K562 (cell line): ENCODE data around the gene KRT14. TPM values are rescaled to one million over a fixed set of nuclear protein-coding genes. Genes with fewer than 3 reads are reported as not detected.

Source experiments
- ATAC-seq: fragments of 200-7000 bp; cut with Tn5 transposase; 3 replicates; pipeline ENCODE4 v1.9.1; 2020; ENCODE audit warnings: moderate library complexity
- BruUV-seq: library from RNA; stranded (reverse); fragments of 400-500 nt; replicated peaks from 2 replicates; lab custom pipeline; 2021; lab: Mats Ljungman, UMichigan
- CTCF ChIA-PET: fragments of 300-600 bp; formaldehyde crosslinking; extraction: SDS; loops from one replicate; lab custom pipeline; 2021; ENCODE audit warnings: low intra/inter-chr PET ratio; lab: Yijun Ruan, JAX
- POLR2A ChIA-PET: fragments of 300-600, 350-650 bp; sonication (Branson Sonifier 250); formaldehyde crosslinking; extraction: SDS; loops from one replicate; lab custom pipeline; 2021; ENCODE audit warnings: antibody characterized with exemption, inconsistent platforms; lab: Yijun Ruan, JAX
- DNase-seq, 4 experiments: peaks; one replicate each; pipeline versions ENCODE4 v3.0.0 to v3.0.0-alpha.2; 2011 to 2018; ENCODE audit warnings: low spot score in 3 of 4, mixed read lengths in 3 of 4; ENCODE audit errors: extremely low read depth in 1 of 4
- FAIRE-seq: peaks from 2 replicates; lab custom pipeline; 2011; peaks lifted over from hg19 to GRCh38; lab: Jason Lieb, UNC
- H2AFZ ChIP-seq: 2 replicates; pipeline ENCODE4 v1.6.0; 2011; ENCODE audit warnings: low read depth, low read length, control low read depth, inconsistent platforms
- H3K27ac ChIP-seq: fragments of 200-600 bp; 3 replicates; pipeline ENCODE4 v1.8.0; 2011; ENCODE audit warnings: low read depth, mild to moderate bottlenecking, control low read depth, inconsistent platforms, low read length, moderate library complexity, mixed read lengths; ENCODE audit errors: extremely low read depth
- H3K27me3 ChIP-seq, 2 experiments: fragments of 300-600 bp in 1 of 2; 2 replicates in 1 of 2; 3 replicates in 1 of 2; pipeline versions ENCODE4 v1.6.0 to v1.8.0; 2011; ENCODE audit warnings: inconsistent platforms in 2 of 2, low read length in 2 of 2, mild to moderate bottlenecking in 1 of 2, mixed read lengths in 1 of 2, moderate library complexity in 1 of 2; ENCODE audit not compliant: control insufficient read depth in 2 of 2, insufficient read depth in 2 of 2
- H3K36me3 ChIP-seq: fragments of 300-600 bp; 3 replicates; pipeline ENCODE4 v1.8.0; 2011; ENCODE audit warnings: mild to moderate bottlenecking, low read length, inconsistent platforms; ENCODE audit not compliant: control insufficient read depth, insufficient read depth
- H3K4me1 ChIP-seq, 2 experiments: fragments of 200-600 bp in 1 of 2; replicated peaks in 1 of 2; 2 replicates in 1 of 2; 3 replicates in 1 of 2; pipeline versions ENCODE4 v1.5.1 to v1.8.0; 2011; ENCODE audit warnings: inconsistent platforms in 2 of 2, low read length in 2 of 2, mild to moderate bottlenecking in 1 of 2, mixed read lengths in 1 of 2, moderate library complexity in 1 of 2; ENCODE audit not compliant: control insufficient read depth in 2 of 2, insufficient read depth in 2 of 2
- H3K4me2 ChIP-seq: 2 replicates; pipeline ENCODE4 v1.6.1; 2011; ENCODE audit warnings: low read length, control low read depth, inconsistent platforms, mixed read lengths; ENCODE audit not compliant: insufficient read depth
- H3K4me3 ChIP-seq: fragments of 200-600 bp; sonication (generic), shearing (Covaris generic); 2 replicates; pipeline ENCODE4 v1.5.1; 2016; ENCODE audit warnings: control low read depth, inconsistent platforms
- H3K79me2 ChIP-seq: fragments of 200-600 bp; 3 replicates; pipeline ENCODE4 v1.8.0; 2011; ENCODE audit warnings: low read length, inconsistent platforms; ENCODE audit not compliant: control insufficient read depth, insufficient read depth
- H3K9ac ChIP-seq, 2 experiments: 2 replicates each; pipeline versions ENCODE4 v1.6.0 to v1.6.1; 2011; ENCODE audit warnings: low read depth in 2 of 2, low read length in 2 of 2, control low read depth in 1 of 2, inconsistent platforms in 1 of 2, mild to moderate bottlenecking in 1 of 2, mixed read lengths in 1 of 2; ENCODE audit not compliant: insufficient read depth in 1 of 2
- H3K9me1 ChIP-seq: one replicate; pipeline ENCODE4 v1.6.0; 2011; ENCODE audit warnings: inconsistent platforms, mild to moderate bottlenecking, low read length, moderate library complexity; ENCODE audit not compliant: control insufficient read depth, insufficient read depth
- H3K9me3 ChIP-seq: replicated peaks from 2 replicates; pipeline ENCODE4 v1.5.1; 2011; ENCODE audit warnings: low read depth, low read length, inconsistent platforms; ENCODE audit not compliant: control insufficient read depth, insufficient read depth
- H4K20me1 ChIP-seq: replicated peaks from 2 replicates; pipeline ENCODE4 v1.6.1; 2011; ENCODE audit warnings: low read length, inconsistent platforms, mixed read lengths; ENCODE audit not compliant: control insufficient read depth, insufficient read depth
- ARID1B ChIP-seq: fragments of 450-650 bp; IDR thresholded peaks from 2 replicates; pipeline ENCODE4 v1.6.1; 2016; ENCODE audit warnings: antibody characterized with exemption, mild to moderate bottlenecking, inconsistent platforms
- CBFA2T3 ChIP-seq: fragments of 450-650 bp; IDR thresholded peaks from 2 replicates; pipeline ENCODE4 v1.6.1; 2017
- JUND ChIP-seq, 2 experiments: IDR thresholded peaks; 2 replicates in 1 of 2; 3 replicates in 1 of 2; pipeline ENCODE4 v1.6.1; 2011; ENCODE audit warnings: borderline replicate concordance in 2 of 2, low read depth in 2 of 2, low read length in 2 of 2, improper control_type of control experiment in 1 of 2, missing biosample characterization in 1 of 2, missing genetic modification characterization in 1 of 2, missing genetic modification reagents in 1 of 2
- NFE2 ChIP-seq: IDR thresholded peaks from 2 replicates; pipeline ENCODE4 v1.6.1; 2014; ENCODE audit warnings: antibody characterized with exemption, low read depth
- NR1H2 ChIP-seq: sonication (generic); formaldehyde crosslinking; IDR thresholded peaks from 2 replicates; pipeline ENCODE4 v1.4.0; 2020; ENCODE audit warnings: mild to moderate bottlenecking, missing genetic modification reagents
- SMARCE1 ChIP-seq: fragments of 450-650 bp; IDR thresholded peaks from 2 replicates; pipeline ENCODE4 v1.7.1; 2016; ENCODE audit warnings: mild to moderate bottlenecking
- SNRNP70 ChIP-seq: fragments of 200-400 bp; formaldehyde crosslinking; optimal IDR thresholded peaks from 2 replicates; pipeline ENCODE3; 2017; ENCODE audit warnings: low read depth, low read length
- XRCC5 ChIP-seq: fragments of 200-400 bp; formaldehyde crosslinking; IDR thresholded peaks from 2 replicates; pipeline ENCODE4 v1.6.1; 2017; ENCODE audit warnings: low read depth, mild to moderate bottlenecking, low read length
- ZFP1 ChIP-seq: fragments of 450-650 bp; formaldehyde crosslinking; IDR thresholded peaks from 2 replicates; pipeline ENCODE4 v1.4.0; 2020; ENCODE audit warnings: mild to moderate bottlenecking, mixed read lengths
- ZFP36 ChIP-seq: fragments of 150-350 bp; IDR thresholded peaks from 2 replicates; pipeline ENCODE4 v1.6.1; 2018; ENCODE audit warnings: low read length, low read depth; ENCODE audit not compliant: partially characterized antibody
- ZNF644 ChIP-seq: fragments of 200-800 bp; sonication (Bioruptor generic); IDR thresholded peaks from 2 replicates; pipeline ENCODE4 v1.6.1; 2016; ENCODE audit warnings: low read depth, missing genetic modification characterization, missing compliant biosample characterization
- WGBS: fragments of 100-300 bp; shearing (Covaris generic); methylation state at CpG from one replicate; pipeline ENCODE4 v1.1.6; 2016; ENCODE audit warnings: low coverage, mixed read lengths; ENCODE audit not compliant: insufficient coverage; ENCODE audit errors: missing lambda C conversion rate; 5-methylcytosine and 5-hydroxymethylcytosine counted together
- in situ Hi-C: fragments of 300-500 bp; cut with MboI; formaldehyde crosslinking; loops from 4 replicates; pipeline ENCODE4 v1.15.0; 2018; ENCODE audit warnings: inconsistent platforms, mixed read lengths
- intact Hi-C: fragments of 100-400 bp; cut with micrococcal nuclease; formaldehyde crosslinking; loops from 2 replicates; pipeline ENCODE4 v1.14.2; 2022
- polyA plus RNA-seq, 8 experiments: library from polyadenylated mRNA; depleted of rRNA in 4 of 8; stranded (reverse) in 5 of 8; unstranded in 3 of 8; fragments of >200 nt; fragmentation: Nextera tagmentation in 2 of 8; fragmentation: Illumina TruSeq in 1 of 8; extraction: Ambion mirVana in 2 of 8; extraction: Trizol in 1 of 8; gene quantifications; 2 replicates each; pipeline versions ENCODE4 v1.2.1 to v1.2.3, GENCODE V29; 2011 to 2014; ENCODE audit warnings: inconsistent platforms in 1 of 8, missing spikeins in 1 of 8
- total RNA-seq, 7 experiments: library from RNA; depleted of rRNA in 6 of 7; stranded (reverse); fragments of >200 nt in 6 of 7; fragmentation: Illumina TruSeq in 2 of 7; extraction: Trizol in 2 of 7; gene quantifications; 2 replicates each; pipeline versions ENCODE4 v1.2.1 to v1.2.3, GENCODE V29; 2011 to 2021; ENCODE audit warnings: low replicate concordance in 1 of 7
- TF ChIP-seq, protein P1 (sequence below), 2 experiments: fragments of 450-650 bp in 1 of 2; sonication (generic) in 1 of 2; formaldehyde crosslinking in 1 of 2; IDR thresholded peaks in 1 of 2; conservative IDR thresholded peaks in 1 of 2; 2 replicates each; pipeline versions ENCODE4 v1.6.1 to v1.8.1; 2016 to 2023; ENCODE audit warnings: mild to moderate bottlenecking in 2 of 2, moderate library complexity in 2 of 2, inconsistent platforms in 1 of 2, missing genetic modification reagents in 1 of 2
- TF ChIP-seq, protein P2 (sequence below), 2 experiments: fragments of 250-450 bp in 1 of 2; fragments of 450-650 bp in 1 of 2; sonication (Bioruptor Pico) in 1 of 2; IDR thresholded peaks; 2 replicates each; pipeline versions ENCODE4 v1.6.1 to v1.8.0; 2016 to 2021; ENCODE audit warnings: mild to moderate bottlenecking in 2 of 2, moderate library complexity in 2 of 2, missing compliant biosample characterization in 1 of 2, missing genetic modification characterization in 1 of 2
- TF ChIP-seq, protein P3 (sequence below): fragments of 250-450 bp; sonication (Bioruptor Pico); IDR thresholded peaks from 2 replicates; pipeline ENCODE4 v1.8.0; 2022; ENCODE audit warnings: inconsistent platforms, mild to moderate bottlenecking, moderate library complexity, borderline replicate concordance
- TF ChIP-seq, protein P4 (sequence below): sonication (generic); formaldehyde crosslinking; IDR thresholded peaks from 2 replicates; pipeline ENCODE4 v1.8.0; 2022; ENCODE audit warnings: missing genetic modification reagents, mild to moderate bottlenecking, moderate library complexity, borderline replicate concordance

KRT14 gene
- total and polyA plus RNA-seq, 9 of the 15 experiments (the other 6 are each of a cell fraction or from before 2014, with no cell fraction given) = 0.22 TPM; not detected in 8

DNA sequence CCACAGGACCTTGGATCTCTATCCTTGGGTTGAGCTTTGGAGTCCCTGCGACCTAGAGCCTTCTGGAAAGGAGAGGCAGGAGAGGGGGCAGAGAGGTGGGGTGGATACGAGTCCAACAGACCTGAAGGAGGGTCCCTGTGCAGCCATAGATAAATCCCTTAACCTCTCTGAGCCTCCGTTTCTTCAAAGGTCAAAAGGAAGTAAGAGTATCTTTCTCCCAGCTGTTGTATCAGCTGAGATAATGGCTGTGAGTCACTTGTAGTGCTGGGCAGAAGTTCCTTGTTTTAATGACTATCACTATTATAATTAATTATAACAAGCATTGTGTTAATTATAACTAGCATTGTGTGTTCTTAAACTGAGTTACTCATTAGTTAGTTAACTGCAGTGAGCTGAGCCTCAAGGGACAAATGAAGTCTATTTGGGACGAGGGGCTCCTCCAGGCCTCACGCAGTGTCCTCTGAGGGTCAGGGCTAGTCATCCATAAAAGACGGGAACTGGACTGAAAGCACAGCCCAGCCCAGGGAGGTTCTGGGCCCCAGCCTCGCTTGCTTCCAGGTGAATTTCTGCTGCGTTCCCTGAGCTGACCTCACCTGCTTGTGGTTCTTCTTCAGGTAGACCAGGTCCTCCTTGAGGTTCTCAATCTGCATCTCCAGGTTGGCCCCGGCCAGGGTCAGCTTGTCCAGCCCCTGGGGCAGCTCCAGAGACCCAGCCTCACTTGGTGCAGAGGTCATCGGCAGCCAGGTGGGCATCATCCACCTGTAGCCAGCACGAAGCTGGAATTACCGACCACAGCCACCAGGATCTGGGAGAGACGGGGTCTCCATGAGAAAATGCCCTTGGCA lies 43.4 kb upstream of the KRT14 start:
- Histone ChIP-seq H4K20me1 (peaks cover 5% of the 10 kb centered on the region; the same call in 1 of the 2 replicates), H3K27ac (no peak overlapping the region), H3K9me3 (no peaks in the 10 kb centered on the region), H3K4me3 (no peak overlapping the region), H3K79me2 (no peaks in the 10 kb centered on the region), H3K9ac (no peak overlapping the region), H3K36me3 (no peaks in the 10 kb centered on the region), H3K27me3 (peaks cover 0 to 19% of the 10 kb centered on the region in 2 experiments; a peak in 2 of 5 replicates), H3K4me1 (peaks cover 3 to 27% of the 10 kb centered on the region in 2 experiments; a peak in 3 of 5 replicates), H2AFZ (no peak overlapping the region), H3K4me2 (no peak overlapping the region), H3K9me1 (no peaks in the 10 kb centered on the region)
- in situ Hi-C loops (no loop called here), intact Hi-C loops (no loop called here)
- DNase-seq (no peak), FAIRE-seq (peak; percentile 6), ATAC-seq (no peak)
- POLR2A ChIA-PET = interaction anchor here (1.0 kb wide), 1 partner anchor 51 kb away, joined by 3 read pairs; no protein-coding TSS in a partner anchor
- no TSS peak for BruUV-seq
- 2% methylated on average over 13 of the region's 13 CpGs for WGBS
- CTCF ChIA-PET = no interaction called here
- TF ChIP-seq JUND (IDR thresholded peaks at IDR 0.05; ENCODE audit: borderline replicate concordance, low read depth, low read length) (peak; percentile 41; the same call in 1 of the 2 replicates), JUND (tag; IDR thresholded peaks at IDR 0.05; ENCODE audit: borderline replicate concordance, low read depth, low read length) (no peak), SMARCE1 (0 out of 2 replicates have a peak, but pooled peaks have one; percentile 26), ZFP36 (peak; percentile 62), ZFP1 (CRISPR knock-in tag) (no peak), NR1H2 (CRISPR knock-in tag) (no peak), CBFA2T3 (peak; percentile 45), SNRNP70 (no peak), XRCC5 (no peak), NFE2 (no peak), ARID1B (0 out of 2 replicates have a peak, but pooled peaks have one; percentile 33), ZNF644 (tag) (no peak)
- TF ChIP-seq, protein P1, sequence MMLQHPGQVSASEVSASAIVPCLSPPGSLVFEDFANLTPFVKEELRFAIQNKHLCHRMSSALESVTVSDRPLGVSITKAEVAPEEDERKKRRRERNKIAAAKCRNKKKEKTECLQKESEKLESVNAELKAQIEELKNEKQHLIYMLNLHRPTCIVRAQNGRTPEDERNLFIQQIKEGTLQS (IDR thresholded peaks at IDR 0.05) = no peak; the same call in 1 of the 2 replicates
- TF ChIP-seq, protein P1 (CRISPR knock-in tag; conservative IDR thresholded peaks at IDR 0.05) = no peak
- TF ChIP-seq, protein P2, sequence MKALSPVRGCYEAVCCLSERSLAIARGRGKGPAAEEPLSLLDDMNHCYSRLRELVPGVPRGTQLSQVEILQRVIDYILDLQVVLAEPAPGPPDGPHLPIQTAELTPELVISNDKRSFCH (CRISPR knock-in tag; IDR thresholded peaks at IDR 0.05) = no peak
- TF ChIP-seq, protein P2 (tag; IDR thresholded peaks at IDR 0.05) = 0 out of 2 replicates have a peak, but pooled peaks have one; percentile 43
- TF ChIP-seq, protein P3, sequence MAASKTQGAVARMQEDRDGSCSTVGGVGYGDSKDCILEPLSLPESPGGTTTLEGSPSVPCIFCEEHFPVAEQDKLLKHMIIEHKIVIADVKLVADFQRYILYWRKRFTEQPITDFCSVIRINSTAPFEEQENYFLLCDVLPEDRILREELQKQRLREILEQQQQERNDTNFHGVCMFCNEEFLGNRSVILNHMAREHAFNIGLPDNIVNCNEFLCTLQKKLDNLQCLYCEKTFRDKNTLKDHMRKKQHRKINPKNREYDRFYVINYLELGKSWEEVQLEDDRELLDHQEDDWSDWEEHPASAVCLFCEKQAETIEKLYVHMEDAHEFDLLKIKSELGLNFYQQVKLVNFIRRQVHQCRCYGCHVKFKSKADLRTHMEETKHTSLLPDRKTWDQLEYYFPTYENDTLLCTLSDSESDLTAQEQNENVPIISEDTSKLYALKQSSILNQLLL = no peak
- TF ChIP-seq, protein P4, sequence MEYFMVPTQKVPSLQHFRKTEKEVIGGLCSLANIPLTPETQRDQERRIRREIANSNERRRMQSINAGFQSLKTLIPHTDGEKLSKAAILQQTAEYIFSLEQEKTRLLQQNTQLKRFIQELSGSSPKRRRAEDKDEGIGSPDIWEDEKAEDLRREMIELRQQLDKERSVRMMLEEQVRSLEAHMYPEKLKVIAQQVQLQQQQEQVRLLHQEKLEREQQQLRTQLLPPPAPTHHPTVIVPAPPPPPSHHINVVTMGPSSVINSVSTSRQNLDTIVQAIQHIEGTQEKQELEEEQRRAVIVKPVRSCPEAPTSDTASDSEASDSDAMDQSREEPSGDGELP (CRISPR knock-in tag) = peak; percentile 64
